Measurements from ENCODE around the gene WWOX.

The WWOX gene

DNA sequence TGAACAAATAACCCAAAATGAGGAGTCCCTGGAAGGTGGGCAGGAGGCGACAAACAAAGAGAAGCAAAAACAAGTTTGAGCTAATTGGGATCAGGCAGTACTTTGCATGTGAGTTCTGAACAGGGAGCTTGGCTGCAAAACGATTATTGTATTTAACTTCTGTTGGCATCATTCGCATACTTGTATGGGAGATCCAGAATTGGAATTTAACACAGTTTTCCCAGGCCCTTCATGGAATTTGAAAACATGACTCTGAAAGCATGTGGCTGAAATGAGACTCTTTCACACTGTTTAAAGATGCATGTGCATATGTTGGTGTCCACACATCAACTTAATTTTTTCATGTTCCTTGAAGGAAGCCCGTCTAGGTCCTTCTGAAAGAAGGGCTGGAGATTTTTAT is 674.3 kb downstream of the WWOX start:
- no peak for DNase-seq (ENCODE audit: low spot score)

GRCh38 chr16:78775161-78775561 is 675.7 kb downstream of the WWOX start:
- no peak for DNase-seq (ENCODE audit: low spot score)

- no peak for DNase-seq (ENCODE audit: low spot score)
Measured at GRCh38 chr16:78778101-78779004, 678.9 kb downstream of the WWOX start.

- DNase-seq (ENCODE audit: low spot score) = no peak
Measured at GRCh38 chr16:78780808-78781207, 681.4 kb downstream of the WWOX start.

DNA sequence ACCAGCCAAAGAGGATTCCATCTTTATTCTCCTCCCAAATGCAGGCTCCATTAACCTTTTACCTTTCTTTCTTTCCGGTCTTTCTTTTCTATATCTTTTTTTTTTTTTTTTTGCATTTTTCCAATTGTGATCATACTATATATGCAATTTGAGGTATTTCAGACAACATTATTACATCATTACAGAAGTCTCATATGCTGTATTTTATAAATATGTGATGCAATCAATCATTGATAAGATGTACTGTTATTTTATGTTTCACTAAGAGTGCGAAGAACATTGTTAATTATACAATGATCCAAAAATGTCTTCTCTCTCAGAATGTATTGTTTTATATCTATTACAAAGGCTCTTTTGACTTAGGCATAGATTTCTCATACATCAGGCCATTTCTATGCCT is 683.1 kb downstream of the WWOX start:
- DNase-seq (ENCODE audit: low spot score) = no peak

DNA sequence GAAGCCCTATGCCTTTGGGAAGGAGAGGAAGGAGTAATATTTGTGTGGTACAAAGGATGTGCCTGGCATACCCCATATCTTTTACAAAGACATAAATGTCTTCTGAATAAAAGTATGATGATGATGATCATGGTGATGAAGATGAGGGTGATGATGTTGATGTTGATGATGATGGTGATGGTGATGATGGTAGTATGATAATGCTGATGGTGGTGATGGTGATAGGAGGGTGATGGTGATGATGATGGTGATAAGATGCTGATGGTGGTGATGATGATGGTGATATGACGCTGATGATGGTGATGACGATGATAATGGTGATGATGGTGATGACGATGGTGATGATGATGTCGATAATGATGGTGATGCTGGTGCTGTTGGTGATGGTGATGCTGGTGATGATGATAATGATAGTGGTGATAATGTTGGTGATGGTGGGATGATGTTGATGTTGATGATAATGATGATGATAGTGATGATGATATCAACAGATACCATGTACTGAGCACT is 684.2 kb downstream of the WWOX start:
- DNase-seq (ENCODE audit: low spot score) = no peak

DNA sequence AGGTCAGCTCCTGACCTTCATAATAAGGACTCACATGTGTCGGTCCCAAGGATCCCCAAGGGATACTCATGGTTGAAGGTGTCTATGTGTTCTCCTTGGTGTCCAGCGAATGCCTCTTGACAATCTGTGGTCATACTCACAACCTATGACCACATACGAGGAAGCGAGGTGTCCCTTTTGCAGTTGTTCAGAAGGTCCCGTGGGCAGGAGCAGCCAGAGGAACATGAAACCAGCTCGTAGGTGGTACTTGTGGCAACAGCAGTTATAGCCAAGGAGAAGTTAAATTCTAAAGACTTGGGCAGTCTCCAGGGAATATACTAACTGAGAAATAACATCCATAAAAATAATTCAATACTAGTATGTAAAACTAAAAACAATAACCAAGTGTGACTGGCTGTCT is 685.3 kb downstream of the WWOX start:
- DNase-seq (ENCODE audit: low spot score) = no peak

GRCh38 chr16:78785218-78785617 is 685.8 kb downstream of the WWOX start:
- DNase-seq (ENCODE audit: low spot score) = no peak

- no peak for DNase-seq (ENCODE audit: low spot score)
Measured at GRCh38 chr16:78786635-78787034, 687.2 kb downstream of the WWOX start.

GRCh38 chr16:78788276-78788675 is 688.8 kb downstream of the WWOX start:
- no peak for DNase-seq (ENCODE audit: low spot score)

- no peak for DNase-seq (ENCODE audit: low spot score)
Measured at GRCh38 chr16:78788696-78789095, 689.2 kb downstream of the WWOX start.

GRCh38 chr16:78789561-78789960 is 690.1 kb downstream of the WWOX start:
- DNase-seq (ENCODE audit: low spot score) = no peak

DNA sequence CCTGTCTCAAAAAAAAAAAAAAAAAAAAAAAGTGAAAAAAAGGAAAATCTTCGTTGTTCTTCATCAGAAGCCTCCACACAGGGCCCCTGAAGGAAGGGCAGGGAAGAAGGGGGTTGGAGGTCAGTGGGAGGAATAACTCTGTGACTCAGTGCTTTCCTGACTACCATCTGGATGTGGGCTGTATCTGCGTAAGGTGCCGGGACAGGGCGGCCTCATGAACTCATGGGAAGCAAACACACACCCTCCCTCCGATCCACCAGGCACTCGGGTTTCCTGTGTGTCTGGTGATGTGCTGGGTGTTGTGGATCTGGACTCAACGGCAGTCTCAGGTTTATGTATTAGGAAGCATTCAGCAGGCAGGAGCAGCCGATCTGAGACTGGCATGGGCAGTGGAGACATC is 691.6 kb downstream of the WWOX start:
- no peak for DNase-seq (ENCODE audit: low spot score)

DNA sequence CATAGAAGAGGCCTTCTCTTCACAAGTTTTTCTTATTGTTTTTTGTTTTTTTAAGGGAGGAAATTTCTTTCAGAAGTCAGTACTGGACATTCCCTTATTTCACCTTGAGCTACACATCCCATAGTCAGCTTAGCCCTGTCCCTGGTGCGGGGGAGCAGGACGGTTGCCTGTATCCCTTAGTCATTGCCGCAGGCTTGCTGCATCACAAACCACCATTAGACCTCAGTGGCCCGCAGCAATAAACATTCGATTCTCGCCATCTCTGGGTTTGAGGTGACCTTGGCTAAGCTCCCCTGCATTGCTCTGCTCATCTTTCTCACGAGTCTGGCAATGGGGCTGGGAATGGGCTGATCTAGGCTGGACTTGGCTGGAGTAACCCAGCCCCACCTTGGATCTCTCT is 692.5 kb downstream of the WWOX start:
- no peak for DNase-seq (ENCODE audit: low spot score)

- DNase-seq (ENCODE audit: low spot score) = no peak
Measured at GRCh38 chr16:78792952-78793351, 693.5 kb downstream of the WWOX start.

DNA sequence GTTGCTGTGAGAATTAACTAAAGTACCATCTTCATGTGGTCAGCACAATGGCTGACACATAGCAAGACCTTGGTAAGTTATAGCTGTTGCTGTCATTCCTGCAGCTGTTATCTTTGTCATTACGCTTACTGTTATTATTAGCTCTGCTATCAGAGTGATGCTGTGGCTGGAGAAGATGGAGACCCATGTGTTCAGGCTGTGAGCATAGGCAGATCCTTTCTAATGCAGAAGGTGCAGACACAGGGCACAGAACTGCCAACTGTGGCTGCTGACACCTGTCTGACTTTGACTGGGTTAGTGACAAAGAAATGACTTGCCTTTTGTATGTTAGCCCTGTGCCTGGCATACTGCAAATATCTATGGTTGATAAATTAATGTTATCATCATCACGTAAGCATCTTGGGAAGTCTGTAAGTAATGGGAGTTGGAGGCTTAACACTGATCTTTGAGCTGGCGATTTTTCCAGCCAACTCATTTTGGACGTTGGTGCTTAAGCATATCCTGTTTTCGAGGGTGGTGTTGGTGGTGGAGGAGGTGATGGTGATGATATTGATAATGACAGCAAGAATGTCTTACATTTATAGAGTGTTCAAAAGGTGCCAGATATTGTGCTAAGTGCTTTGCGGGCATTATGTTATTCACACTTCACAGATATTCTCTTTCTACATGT is 695.3 kb downstream of the WWOX start:
- DNase-seq (ENCODE audit: low spot score) = no peak

DNA sequence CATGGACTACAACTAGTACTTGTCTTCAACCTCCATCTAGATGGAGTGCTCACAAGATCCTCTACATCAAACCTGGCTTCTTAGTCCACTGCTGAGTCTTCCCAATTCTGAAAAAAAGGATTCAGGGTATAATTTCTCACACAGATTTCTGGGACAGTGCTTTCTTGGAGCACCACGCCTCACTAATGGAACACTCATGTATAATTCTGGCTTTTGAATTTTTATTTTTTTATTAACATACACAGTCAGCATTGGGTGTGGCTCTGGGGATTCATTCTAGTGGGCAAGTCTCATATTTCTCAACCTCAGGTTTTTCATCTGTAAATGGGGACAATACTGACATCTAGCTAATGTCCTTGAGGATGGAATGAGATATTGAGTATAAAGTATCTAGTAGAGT is 696.0 kb downstream of the WWOX start:
- DNase-seq (ENCODE audit: low spot score) = no peak

- DNase-seq (ENCODE audit: low spot score) = peak; percentile 13
Measured at GRCh38 chr16:78796221-78796866, 696.9 kb downstream of the WWOX start.

- no peak for DNase-seq (ENCODE audit: low spot score)
Measured at GRCh38 chr16:78799429-78799828, 700.0 kb downstream of the WWOX start.

DNA sequence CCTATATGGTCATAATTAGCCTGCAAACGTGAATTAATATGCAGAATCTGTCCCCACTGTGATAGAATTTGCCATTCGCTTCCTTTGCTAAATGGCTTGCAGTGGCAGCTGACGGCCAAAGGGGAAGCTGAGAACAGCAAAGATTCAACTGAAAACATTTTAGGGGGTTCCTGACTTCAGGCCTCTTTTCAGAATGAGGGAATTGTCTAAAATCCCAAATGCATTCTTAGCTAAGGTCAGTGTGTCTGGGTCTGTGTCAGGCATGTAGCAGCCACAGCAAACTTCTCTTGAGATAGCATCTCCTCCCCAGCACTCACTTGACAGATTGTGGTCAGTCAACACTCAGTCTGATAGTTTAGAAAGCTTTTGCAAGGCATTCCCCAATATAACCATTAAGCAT is 701.1 kb downstream of the WWOX start:
- DNase-seq (ENCODE audit: low spot score) = no peak

DNA sequence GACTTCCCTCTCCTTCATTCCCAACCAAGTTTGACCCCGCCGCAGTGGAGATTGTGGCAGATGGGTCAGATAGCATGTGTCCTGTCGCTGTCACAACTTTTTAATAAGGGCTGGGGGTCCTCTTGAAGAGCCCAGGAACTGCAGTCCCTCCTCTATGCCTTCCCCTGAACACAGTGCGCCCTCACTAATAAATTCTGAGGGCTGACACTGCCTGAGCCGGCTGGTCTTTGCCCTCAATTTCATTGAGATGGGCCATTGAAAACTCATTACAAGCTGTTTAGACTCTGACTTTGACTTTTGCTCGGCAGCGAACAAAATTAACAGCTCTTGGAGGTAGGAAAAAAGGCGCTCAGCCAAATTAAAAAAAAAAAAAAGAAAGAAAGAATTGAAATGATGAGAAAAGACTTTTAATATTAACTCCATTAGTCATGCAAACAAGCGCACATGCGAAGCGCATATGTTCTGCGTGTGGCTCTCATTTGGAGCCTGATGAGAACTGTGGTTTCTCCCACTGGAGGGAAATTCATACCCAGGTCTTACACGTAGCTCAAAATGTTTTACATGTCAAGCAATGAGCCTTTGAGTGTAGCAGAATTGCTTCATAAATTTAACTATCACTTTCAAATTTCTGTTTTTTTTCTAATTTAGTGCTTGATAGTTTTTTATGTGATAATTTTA is 704.7 kb downstream of the WWOX start:
- DNase-seq (ENCODE audit: low spot score) = no peak

DNA sequence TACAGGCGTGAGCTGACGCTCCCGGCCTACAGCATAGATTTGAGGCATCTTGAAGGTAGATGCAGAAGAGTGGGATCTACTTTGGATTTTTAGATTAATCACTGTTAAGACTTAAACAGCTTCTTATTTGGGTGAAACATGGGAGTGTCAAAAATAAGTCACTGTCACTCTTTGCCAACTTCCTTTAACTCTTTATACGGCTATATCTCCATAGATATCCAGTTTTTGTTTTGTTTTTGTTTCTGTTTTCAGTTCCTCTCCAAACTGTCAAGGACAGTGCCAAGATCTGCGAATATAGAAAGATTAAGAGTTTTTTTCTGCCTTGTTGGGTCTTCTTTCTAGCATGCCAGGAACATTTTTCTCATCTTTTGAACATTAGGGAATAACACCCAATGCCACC is 706.1 kb downstream of the WWOX start:
- no peak for DNase-seq (ENCODE audit: low spot score)
